HG03442 (cell line): ENCODE data around the gene KIAA0232.
"Not testable (repeated sequence)": the region's sequence is repeated elsewhere in the genome, so short reads cannot be mapped to it uniquely, and the experiment has no call there.

ENCODE experiments used
- ATAC-seq: cut with Tn5 transposase; IDR thresholded peaks from one replicate; pipeline ENCODE4 v1.9.1; 2021; ENCODE audit warnings: mild to moderate bottlenecking, moderate library complexity; ENCODE audit not compliant: unreplicated experiment

KIAA0232 gene

DNA sequence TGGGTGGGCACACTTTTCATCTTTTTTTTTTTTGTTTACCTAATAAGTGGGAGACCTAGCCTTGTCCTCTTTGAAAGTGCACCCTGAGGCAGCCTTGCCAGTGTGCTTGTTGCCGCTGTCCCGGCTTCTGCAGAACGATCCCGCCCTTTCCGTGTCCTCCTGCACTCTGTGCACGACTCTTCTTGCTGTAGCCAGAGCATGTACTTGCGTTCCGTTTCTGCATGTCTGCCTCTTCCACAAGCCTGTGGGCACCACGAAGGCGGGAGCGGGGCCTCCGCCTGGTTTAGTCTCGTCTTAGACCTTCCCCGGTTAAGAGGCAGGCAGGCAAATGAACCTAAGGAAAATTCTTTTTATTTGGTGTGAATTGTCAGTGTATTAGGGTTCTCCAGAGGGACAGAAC, 94.5 kb downstream of the KIAA0232 start:
- no peak for ATAC-seq

DNA sequence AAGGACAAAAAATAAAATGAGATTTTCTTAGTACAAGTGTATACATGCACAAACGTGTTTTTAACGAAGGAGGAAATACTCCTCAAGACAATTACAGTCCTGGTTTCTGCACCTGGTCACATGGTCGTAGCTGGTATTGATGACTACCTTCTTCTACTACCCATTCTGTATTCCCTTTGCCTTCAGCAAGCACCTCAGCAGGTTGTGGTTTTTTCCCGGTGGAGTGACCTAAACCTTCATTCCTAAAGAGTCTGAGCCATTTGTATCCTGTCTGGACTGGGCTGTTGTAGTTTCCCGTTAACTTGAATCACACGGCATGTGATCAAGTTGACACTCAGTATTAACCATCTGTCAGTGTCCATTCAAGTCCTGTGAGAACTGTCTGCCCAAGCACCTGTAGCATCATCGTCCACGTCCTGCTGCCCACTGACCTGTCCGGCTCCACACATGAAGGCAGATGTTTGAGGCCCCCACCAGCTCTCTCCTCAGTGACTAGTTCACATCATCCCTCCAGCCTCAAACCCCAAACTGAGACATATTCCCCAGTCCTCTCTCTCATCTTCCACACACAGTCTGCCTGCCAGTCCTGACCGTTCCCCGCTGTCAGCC, 96.0 kb downstream of the KIAA0232 start:
- no peak for ATAC-seq

DNA sequence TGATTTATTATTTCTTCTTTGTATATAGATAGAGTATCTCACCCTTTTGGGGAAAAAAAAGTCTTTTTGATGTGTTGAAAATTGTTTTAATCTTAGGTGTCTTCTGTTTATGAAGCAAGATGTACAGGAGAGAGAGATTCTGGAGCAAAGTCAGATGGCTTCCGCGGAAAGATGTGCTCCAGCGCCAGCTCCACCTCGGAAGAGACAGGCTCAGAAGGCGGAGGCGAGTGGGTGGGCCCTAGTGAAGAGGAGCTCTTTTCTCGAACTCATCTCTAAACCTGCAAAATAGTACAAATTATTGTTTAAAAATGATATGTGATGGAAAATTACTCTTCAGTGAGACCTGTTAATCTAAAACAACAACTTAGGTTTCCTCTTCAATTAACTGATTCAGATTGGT, 98.2 kb downstream of the KIAA0232 start:
- ATAC-seq: no peak

DNA sequence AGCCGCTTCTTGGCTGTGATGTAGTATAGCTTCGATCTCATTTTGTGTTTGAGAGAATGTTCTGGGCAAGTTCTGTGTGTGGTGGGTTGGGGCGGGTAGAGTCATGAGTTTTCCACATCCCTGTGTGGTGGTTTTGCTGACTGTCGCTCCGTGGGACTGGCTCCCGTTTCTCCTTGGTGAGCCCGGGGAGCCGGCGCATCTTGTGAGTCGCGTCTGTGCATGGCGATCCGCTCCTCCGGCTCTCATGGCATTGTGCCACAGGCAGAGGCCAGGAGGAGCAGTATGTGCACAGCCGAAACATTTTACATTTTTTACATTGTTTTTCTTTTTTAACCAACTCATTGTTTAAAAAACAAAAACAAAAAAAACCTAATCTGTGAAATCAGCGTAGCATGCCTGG, 99.4 kb downstream of the KIAA0232 start:
- no peak for ATAC-seq

DNA sequence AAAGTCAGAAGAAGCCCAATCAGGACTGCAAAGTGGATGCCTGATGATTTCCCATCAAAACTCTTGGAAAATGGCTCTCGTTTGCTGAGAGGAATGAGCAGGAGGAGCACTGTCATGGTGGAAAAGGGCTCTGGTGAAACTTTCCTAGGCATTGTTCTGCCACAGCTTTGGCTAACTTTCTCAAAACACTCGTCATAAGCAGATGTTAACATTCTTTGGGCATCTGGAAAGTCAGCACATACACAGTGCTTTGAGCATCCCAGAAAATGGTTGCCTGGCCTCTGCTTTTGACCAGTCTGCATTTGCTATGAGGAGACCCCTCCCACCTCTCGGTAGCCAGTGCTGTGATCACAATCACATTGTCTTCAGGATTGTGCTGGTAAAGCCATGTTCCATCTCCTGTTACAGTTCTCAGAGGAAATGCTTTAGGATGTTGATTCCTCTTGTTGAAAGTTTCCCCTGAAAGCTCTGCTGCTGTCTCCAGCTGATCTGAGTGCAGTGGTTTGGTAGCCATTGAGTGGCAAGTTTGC, 101.9 kb downstream of the KIAA0232 start:
- ATAC-seq: no peak

DNA sequence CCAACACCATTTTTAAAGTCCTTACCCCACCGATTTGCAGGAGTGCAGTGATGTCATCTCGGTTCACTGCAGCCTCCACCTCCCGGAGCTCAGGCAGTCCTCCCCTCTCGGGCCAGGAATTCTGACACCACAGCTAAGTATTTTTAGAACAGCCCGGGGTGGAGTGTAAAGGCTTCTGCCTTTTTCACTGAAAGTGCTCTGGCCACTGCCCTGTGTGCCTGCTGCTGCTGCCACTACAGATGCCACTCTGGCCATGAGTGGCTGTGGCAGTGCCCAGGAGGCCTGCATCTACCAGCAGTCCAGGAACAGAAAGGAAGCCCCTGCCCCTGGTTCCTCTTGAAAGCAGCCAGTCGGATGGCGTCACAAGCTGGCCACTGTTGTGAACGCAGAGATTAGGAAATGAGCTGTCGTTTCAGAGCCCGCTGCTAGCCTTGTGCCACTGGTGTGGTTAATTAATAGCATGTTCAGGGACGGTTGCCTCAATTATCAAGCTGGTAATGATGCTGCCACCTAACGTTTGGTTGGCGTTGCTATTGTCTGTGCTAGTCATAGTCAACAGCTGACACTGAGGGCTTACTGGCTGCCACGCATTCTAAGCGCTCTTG, 103.5 kb downstream of the KIAA0232 start:
- no peak for ATAC-seq

DNA sequence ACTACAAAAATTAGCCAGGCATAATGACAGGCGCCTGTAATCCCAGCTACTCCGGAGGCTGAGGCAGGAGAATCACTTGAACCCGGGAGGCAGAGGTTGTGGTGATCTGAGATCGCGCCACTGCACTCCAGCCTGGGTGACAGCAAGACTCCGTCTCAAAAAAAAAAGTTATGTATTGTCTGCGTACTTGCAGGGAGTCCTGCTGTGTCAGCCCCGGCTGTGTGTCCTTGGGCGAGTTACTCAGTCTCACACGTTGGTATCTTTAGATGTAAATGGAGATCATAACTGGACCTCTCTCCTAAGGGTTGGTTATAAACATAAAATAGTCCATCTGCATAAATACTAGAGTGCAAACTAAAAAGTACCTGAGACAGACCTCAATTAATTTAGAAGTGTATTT, 104.4 kb downstream of the KIAA0232 start:
- no peak for ATAC-seq

DNA sequence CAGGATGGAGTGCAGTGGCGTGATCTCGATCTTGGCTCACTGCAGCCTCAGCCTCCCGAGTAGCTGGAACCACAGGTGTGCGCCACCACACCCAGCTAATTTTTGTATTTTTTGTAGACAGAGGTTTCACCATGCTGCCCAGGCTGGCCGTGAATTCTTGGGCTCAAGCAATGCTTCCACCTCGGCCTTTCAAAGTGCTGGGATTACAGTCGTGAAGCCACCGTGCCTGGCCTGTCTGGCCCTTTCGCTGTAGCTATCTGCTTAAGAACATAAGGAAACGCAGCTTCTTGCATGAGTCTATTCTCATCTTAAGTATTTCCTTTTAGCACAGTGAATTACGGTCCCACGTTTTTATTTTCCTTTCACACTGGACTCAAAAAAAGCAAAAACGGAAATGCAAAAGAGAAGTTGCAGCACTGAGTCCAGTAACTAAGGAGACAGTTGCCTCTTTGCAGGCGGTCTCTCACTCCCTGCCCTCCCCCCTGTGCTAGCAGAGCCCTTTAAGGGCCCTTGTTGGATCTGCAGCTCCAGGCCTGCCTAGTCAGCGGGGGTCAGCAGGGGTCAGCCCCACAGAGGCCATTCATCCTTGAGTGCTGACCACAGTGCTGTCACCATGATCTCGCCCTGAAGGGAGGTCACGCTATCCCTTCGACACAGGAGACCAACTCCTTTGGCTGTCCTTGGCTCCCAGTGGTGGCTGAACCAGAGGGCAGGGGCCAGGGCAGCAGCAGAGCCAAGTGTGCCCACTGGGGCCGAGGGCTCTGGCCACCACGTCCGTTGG, 105.3 kb downstream of the KIAA0232 start:
- no peak for ATAC-seq

DNA sequence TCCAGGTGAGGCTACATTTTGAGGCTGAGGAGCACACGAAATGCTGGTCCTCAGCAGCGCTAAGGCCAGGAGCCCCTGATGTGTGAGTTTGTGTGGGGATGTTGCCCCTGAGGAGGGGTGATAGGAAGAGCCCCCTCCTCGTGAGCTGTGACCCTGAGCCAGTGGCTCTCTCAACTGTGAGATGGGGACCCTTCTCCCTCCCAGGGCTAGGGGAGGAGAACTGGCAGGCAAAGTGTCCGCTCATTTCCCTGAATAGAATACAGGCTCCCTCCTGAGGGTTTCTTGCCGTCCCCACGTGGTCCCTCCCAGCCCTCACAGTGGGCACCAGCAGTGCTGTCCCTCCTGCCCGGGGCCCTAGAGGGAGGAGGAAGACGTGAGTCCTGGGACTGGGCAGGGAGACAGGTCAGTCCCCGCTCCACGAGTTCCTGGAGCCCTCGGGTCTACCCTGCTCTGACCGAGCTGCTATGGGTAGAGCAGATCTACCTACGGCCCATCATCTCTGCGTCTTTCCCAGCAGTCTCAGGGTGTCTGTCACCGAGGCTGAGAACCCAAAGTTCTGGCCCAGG, 106.1 kb downstream of the KIAA0232 start:
- no peak for ATAC-seq

DNA sequence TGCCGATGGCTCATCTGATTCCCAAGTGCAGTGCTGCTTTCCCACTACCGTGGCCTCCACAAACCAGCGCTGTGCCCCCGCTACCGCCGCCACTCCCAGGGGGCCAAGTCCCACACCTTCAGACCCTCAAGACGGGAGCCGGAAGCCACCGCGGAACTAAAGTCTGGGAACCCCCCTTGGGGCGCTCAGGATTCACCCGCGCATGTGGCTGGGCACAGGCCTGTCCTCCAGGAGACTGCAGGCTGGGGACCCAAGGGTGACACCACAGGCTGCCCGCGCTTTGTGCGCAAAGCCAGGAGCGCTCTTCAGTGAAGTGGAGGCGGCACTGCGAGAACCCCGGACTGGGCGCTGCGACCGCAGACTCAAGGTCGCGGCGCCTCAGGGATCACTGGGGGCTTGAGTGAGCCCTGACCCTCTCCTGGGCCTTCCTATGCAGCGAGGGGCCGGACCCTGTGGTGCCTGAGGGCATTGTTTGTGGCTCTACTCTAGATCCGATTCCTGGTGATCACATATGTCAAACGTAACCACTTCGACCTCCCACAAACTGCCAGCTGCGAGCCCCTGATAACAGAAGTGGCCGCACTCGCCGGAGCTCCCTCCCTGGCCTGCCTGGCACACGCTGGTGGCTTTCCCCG, 106.7 kb downstream of the KIAA0232 start:
- ATAC-seq: no peak

DNA sequence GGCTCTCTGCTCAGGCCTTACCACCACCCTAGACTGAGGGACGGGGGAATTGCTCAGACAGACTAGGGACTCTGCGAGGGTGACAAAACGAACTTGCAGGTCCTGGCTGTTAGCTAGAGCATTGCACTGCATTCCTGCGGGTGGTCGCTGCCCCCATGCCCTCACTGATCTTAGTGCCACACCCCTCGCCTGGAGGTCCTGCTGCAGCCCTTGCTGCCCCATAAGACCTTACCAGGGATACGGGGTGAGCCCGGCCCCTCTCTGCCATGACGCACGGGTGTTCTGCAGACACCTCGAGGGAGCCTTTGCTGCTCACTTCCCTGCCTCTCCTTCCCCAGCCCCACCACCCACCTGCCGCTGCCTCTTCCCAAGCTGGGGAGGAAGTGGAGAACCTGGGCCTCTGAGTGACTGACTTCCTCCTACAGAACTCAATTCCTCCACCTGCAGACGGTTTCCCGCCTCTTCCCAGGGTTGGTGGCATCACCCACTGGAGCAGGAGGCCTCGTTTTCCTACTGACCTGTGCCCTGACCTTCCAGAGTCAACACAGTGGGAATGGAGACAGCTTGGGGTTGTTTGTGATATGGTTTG, 107.3 kb downstream of the KIAA0232 start:
- ATAC-seq: no peak

DNA sequence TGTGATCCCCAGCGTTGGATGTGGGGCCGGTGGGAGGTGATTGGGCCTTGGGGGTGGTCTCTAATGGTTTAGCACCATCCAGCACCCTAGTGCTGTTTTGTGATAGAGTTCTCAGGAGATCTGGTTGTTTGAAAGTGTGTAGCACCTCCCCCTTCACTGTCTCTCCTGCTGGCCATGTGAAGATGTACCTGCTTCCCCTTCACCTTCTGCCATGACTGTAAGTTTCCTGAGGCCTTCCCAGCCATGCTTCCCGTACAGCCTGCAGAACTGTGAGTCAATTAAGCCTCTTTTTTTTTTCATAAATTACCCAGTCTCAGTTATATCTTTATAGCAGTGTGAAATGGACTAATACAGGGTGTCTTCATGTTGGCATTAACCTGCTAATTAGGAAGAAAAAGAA, 107.8 kb downstream of the KIAA0232 start:
- ATAC-seq: no peak

DNA sequence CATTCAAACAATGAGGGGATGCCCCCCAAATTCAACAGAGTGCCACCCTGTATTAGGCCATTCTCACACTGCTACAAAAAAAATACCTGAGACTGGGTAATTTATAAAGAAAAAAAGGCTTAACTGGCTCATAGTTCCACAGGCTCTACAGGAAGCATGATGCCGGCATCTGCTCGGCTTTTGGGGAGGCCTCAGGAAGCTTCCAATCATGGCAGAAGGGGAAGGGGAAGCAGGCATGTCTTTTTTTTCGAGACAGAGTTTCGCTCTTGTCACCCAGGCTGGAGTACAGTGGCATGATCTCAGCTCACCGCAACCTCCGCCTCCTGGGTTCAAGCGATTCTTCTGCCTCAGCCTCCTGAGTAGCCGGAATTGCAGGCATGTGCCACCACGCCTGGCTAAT, 108.4 kb downstream of the KIAA0232 start:
- not testable (repeated sequence) for ATAC-seq

DNA sequence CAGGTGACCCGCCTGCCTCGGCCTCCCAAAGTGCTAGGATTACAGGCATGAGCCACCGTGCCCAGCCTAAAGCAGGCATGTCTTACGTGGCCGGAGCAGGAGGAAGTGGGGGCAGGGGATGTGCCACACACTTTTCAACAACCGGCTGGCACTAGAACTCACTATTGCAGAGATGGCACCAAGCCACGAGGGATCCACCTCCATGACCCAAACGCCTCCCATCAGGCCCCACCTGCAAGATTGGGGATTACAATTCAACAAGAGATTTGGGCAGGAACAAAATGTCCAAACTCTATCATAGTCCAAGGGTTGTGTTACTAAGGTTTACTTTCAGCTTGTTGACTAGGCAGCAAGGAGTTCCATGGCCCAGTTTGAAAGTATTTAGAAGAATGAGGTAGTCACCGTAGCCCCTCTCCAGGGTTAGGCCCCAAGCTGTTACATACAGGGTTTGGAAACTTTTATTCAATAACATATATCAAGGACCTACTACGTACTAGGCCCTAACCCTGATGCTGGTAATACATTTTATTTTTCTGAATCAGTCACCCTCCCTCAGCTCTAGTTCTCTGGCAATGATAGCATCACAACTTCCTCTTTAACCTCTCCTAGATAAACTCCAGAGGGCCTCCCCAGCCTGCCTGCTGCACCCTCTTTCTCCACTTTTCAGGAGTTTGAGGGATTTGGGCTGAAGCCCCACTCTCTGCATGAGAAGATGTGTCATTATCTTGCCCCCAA, 109.1 kb downstream of the KIAA0232 start:
- ATAC-seq: no peak

DNA sequence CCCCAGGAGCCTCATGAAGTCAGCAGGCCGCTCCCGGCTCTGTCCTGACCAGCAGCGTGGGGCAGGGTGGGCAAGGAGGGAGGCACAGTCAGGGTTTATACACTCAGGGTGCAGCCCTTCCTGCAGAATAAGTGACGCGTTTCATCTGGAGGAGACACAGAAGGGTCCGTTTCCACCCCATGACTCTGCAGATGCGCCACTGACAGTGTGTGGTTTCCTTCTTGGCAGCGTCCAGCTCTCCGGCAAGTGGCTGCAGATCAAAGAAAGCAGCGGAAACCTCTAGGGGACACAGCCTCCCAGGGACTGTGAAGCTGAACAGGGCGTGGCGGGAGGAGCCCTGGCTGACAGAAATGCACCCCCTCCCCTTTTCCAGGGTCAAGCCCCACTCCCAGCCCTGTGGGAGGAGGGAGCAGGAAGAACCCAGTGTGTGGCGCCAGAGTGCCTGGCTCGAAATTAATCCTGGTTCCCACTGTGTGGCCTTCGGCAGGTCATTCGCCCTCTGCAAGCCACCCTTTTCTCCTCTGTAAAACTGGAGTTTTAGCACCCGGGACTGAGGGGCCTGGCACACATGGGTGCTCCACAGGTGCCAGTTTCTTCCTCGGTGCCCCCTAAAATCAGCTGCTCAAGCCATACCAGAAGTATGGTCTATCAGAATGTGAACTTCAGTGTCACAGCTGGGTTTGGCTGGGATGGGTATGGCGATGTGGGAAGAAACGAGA, 109.8 kb downstream of the KIAA0232 start:
- ATAC-seq: no peak

DNA sequence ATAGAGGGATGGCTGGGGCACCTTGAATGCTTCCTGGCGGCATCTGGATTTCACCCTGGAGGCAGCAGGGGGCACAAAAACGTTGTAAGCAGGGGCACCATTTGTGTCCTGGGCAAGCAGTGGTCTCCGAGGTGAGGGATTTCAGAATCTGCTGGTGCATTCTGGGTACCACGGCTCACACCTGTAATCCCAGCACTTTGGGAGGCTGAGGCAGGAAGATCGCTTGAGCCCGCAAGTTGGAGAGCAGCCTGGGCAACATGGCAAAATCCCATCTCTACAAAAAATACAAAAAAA, 110.3 kb downstream of the KIAA0232 start:
- ATAC-seq: no peak

DNA sequence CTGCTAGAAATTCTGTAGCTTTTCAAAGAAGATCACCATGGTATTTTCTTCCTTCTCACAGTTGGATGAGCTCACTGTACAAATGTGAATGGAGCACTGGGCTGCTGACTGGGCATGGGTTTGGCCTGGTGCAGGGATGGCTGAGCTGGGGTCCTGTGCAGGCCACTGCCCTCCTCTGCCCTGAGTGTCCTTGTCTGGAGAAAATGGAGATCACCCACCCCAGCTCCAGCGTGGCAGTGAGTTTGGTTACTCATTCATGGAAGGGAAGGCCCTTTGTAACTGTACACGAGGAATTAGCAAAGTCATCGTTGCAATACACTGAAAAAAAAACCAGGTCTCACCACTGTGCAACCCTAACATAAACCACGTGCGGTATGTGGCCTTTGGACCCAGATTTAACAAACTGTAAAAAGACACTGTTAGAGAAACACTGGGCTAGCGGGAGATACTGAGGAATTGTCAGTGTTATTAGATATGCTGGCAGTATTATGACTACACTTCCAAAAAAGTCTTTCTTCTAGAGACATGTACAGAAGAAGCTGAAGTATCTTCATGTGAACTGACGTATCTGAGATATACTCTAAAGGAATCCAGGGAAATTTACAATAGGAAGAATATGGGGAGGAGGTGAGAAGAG, 111.0 kb downstream of the KIAA0232 start:
- ATAC-seq: no peak

DNA sequence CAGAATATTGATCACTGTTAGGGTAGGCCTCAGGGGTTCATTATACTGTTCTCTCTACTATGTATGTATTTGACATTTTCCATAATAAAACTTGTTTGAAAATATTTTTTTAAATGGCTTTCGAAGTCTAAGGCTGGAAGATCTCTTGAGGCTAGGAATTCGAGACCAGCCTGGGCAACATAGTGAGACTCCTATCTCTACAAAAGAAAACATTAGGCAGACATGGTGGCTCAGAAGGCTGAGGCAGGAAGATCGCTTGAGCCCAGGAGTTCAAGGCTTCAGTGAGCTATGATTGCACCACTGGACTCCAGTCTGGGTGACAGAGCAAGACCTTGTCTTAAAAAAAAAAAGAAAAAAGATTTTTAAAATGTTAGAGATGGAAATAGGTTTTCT, 111.6 kb downstream of the KIAA0232 start:
- no peak for ATAC-seq
